HepG2 (cell line): ENCODE measurements around the gene KBTBD2. TPM values are rescaled to one million over a fixed set of nuclear protein-coding genes. Genes with fewer than 3 reads are reported as not detected.

Experiments
- ARID2 ChIP-seq: sonication (generic); formaldehyde crosslinking; IDR thresholded peaks from 2 replicates; pipeline ENCODE4 v1.8.1; 2022; ENCODE audit warnings: mild to moderate bottlenecking, missing genetic modification reagents, borderline replicate concordance
- HMGXB4 ChIP-seq, 2 experiments: sonication (generic) in 1 of 2; formaldehyde crosslinking in 1 of 2; IDR thresholded peaks; 2 replicates each; pipeline versions ENCODE4 v1.4.0 to v1.6.1; 2018 to 2020; ENCODE audit warnings: missing genetic modification reagents in 2 of 2, borderline replicate concordance in 1 of 2, low read depth in 1 of 2, mild to moderate bottlenecking in 1 of 2, missing biosample characterization in 1 of 2
- HNRNPK ChIP-seq: fragments of 200-400 bp; formaldehyde crosslinking; IDR thresholded peaks from 2 replicates; pipeline ENCODE4 v1.6.1; 2018; ENCODE audit warnings: low read length, low read depth, moderate library complexity, mild to moderate bottlenecking; ENCODE audit not compliant: poor library complexity, severe bottlenecking
- MTERF4 ChIP-seq: sonication (generic); formaldehyde crosslinking; IDR thresholded peaks from 2 replicates; pipeline ENCODE4 v1.8.0; 2023; ENCODE audit warnings: mild to moderate bottlenecking, missing genetic modification reagents
- NCOR1 ChIP-seq: fragments of 200-600 bp; sonication (generic); IDR thresholded peaks from 2 replicates; pipeline ENCODE4 v1.7.0; 2017; ENCODE audit warnings: antibody characterized with exemption, low read length, borderline replicate concordance
- NFATC3 ChIP-seq: sonication (generic); formaldehyde crosslinking; IDR thresholded peaks from 2 replicates; pipeline ENCODE4 v1.5.1; 2020; ENCODE audit warnings: mild to moderate bottlenecking, missing genetic modification reagents
- NFKBIZ ChIP-seq: IDR thresholded peaks from 2 replicates; pipeline ENCODE4 v1.6.1; 2018; ENCODE audit warnings: missing genetic modification reagents, missing compliant biosample characterization
- ONECUT2 ChIP-seq: sonication (generic); formaldehyde crosslinking; IDR thresholded peaks from 2 replicates; pipeline ENCODE4 v1.4.0; 2020; ENCODE audit warnings: missing genetic modification reagents
- PHF21A ChIP-seq: sonication (generic); formaldehyde crosslinking; IDR thresholded peaks from 2 replicates; pipeline ENCODE4 v1.5.0; 2020; ENCODE audit warnings: mild to moderate bottlenecking, missing genetic modification reagents
- PTBP1 ChIP-seq: fragments of 200-400 bp; formaldehyde crosslinking; IDR thresholded peaks from 2 replicates; pipeline ENCODE4 v1.6.1; 2018; ENCODE audit warnings: low read length, low read depth; ENCODE audit not compliant: poor library complexity, severe bottlenecking
- REPIN1 ChIP-seq: sonication (generic); formaldehyde crosslinking; IDR thresholded peaks from 2 replicates; pipeline ENCODE4 v1.8.0; 2022; ENCODE audit warnings: missing genetic modification reagents, low read depth, mild to moderate bottlenecking, borderline replicate concordance
- SRY ChIP-seq: sonication (generic); formaldehyde crosslinking; IDR thresholded peaks from 2 replicates; pipeline ENCODE4 v1.8.0; 2022; ENCODE audit warnings: mild to moderate bottlenecking, missing genetic modification reagents
- TARDBP ChIP-seq: sonication (generic); formaldehyde crosslinking; IDR thresholded peaks from 2 replicates; pipeline ENCODE4 v1.8.0; 2022; ENCODE audit warnings: mild to moderate bottlenecking, missing genetic modification reagents
- TP53 ChIP-seq: sonication (generic); formaldehyde crosslinking; conservative IDR thresholded peaks from 2 replicates; pipeline ENCODE4 v1.4.0; 2020; ENCODE audit warnings: missing genetic modification reagents
- XRCC5 ChIP-seq: fragments of 200-400 bp; formaldehyde crosslinking; optimal IDR thresholded peaks from 2 replicates; pipeline ENCODE3; 2017; ENCODE audit warnings: mild to moderate bottlenecking, low read length
- YEATS4 ChIP-seq: sonication (generic); formaldehyde crosslinking; IDR thresholded peaks from 2 replicates; pipeline ENCODE4 v1.4.0; 2020; ENCODE audit warnings: missing genetic modification reagents, borderline replicate concordance
- ZNF296 ChIP-seq: sonication (generic); formaldehyde crosslinking; conservative IDR thresholded peaks from 2 replicates; pipeline ENCODE4 v1.5.0; 2020; ENCODE audit warnings: mild to moderate bottlenecking, missing genetic modification reagents
- ZNF501 ChIP-seq: sonication (generic); formaldehyde crosslinking; IDR thresholded peaks from 2 replicates; pipeline ENCODE4 v1.5.1; 2020; ENCODE audit warnings: mild to moderate bottlenecking, moderate library complexity, missing genetic modification reagents
- ZNF562 ChIP-seq: sonication (generic); formaldehyde crosslinking; IDR thresholded peaks from 2 replicates; pipeline ENCODE4 v1.8.0; 2022; ENCODE audit warnings: missing genetic modification reagents, borderline replicate concordance
- ZNF569 ChIP-seq: sonication (generic); formaldehyde crosslinking; IDR thresholded peaks from 2 replicates; pipeline ENCODE4 v1.5.0; 2020; ENCODE audit warnings: mild to moderate bottlenecking, missing genetic modification reagents, moderate library complexity, borderline replicate concordance
- ZNF839 ChIP-seq: sonication (generic); formaldehyde crosslinking; IDR thresholded peaks from 2 replicates; pipeline ENCODE4 v1.4.0; 2020; ENCODE audit warnings: missing genetic modification reagents, mild to moderate bottlenecking, borderline replicate concordance
- ZSCAN20 ChIP-seq: sonication (generic); formaldehyde crosslinking; IDR thresholded peaks from 2 replicates; pipeline ENCODE4 v1.4.0; 2020; ENCODE audit warnings: missing genetic modification reagents, mild to moderate bottlenecking, borderline replicate concordance
- polyA plus RNA-seq, 8 experiments: library from polyadenylated mRNA; depleted of rRNA in 3 of 8; stranded (reverse) in 7 of 8; unstranded in 1 of 8; fragments of >200 nt; fragmentation: Illumina TruSeq in 4 of 8; extraction: Trizol in 4 of 8; gene quantifications; 2 replicates each; pipeline versions ENCODE4 v1.2.1 to v1.2.3, GENCODE V29; 2011 to 2016; ENCODE audit warnings: low read depth in 4 of 8, missing spikeins in 1 of 8, mixed read lengths in 1 of 8; ENCODE audit not compliant: insufficient read depth in 1 of 8
- total RNA-seq, 5 experiments: library from RNA; depleted of rRNA; stranded (reverse); fragments of >200 nt; fragmentation: Illumina TruSeq; extraction: Trizol; gene quantifications; 2 replicates each; pipeline ENCODE4 v1.2.3, GENCODE V29; 2016; ENCODE audit warnings: low read depth in 1 of 5
- TF ChIP-seq, protein P1 (sequence below): IDR thresholded peaks from 2 replicates; pipeline ENCODE4 v1.4.0; 2020; ENCODE audit warnings: mild to moderate bottlenecking, missing genetic modification reagents

KBTBD2 gene
- total and polyA plus RNA-seq, 2 of the 13 experiments (the other 11 are each of a cell fraction or from before 2014, with no cell fraction given), result 24.0 to 25.2 TPM

DNA sequence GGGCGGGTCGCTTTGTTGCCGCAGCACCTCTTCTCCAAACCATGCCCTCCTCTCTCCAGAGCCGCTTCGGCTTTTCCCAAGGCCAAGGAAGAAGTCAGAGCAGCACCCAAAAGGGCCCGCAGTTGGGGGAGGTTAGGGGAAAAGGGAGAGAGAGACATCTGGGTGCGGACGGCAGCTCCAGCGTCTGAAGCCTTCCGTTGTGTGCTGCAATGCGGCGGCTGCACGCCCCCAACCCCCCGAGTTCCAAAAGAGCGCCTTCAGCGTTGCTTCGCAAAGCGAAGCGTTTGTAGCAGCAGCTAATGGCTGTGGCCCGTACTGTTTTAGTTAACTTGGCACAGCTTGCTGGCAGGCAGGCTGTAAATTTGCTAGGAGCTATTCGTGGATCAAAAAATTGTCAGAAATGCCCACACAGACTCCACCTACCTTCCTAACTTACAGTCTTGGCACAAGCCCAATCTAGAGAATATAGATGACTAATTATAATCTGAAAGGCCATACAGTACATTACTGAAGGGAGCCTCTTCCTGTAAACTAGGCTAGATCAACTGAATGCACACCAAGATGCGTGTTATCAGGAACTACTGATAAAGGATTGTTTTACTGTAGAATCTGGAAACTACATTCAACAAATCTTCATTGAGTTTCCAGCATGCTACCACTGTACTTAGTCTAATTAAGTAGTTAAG, 1.1 kb upstream of the KBTBD2 start (continued):
- TF ChIP-seq HNRNPK (no peak), REPIN1 (CRISPR knock-in tag) (peak; percentile 71), PTBP1 (no peak), NCOR1 (no peak; the same call in 1 of the 2 replicates), ZNF839 (CRISPR knock-in tag) (no peak), MTERF4 (peak; percentile 68; the same call in 1 of the 2 replicates), NFATC3 (CRISPR knock-in tag) (0 out of 2 replicates have a peak, but pooled peaks have one; percentile 4), ZNF501 (peak; percentile 55), TARDBP (peak; percentile 40; the same call in 1 of the 2 replicates), TP53 (no peak), HMGXB4 (CRISPR knock-in tag; IDR thresholded peaks at IDR 0.05; ENCODE audit: borderline replicate concordance in 1 of 2, low read depth in 1 of 2) (peak in 1 of 2 experiments; percentile 46; a peak in 2 of 4 replicates), ONECUT2 (CRISPR knock-in tag) (no peak), SRY (CRISPR knock-in tag) (no peak), NFKBIZ (CRISPR knock-in tag) (no peak), ZNF569 (no peak), XRCC5 (peak; percentile 22), ZNF562 (CRISPR knock-in tag) (no peak), ZSCAN20 (0 out of 2 replicates have a peak, but pooled peaks have one; percentile 2), YEATS4 (CRISPR knock-in tag) (peak; percentile 56; the same call in 1 of the 2 replicates), ZNF296 (CRISPR knock-in tag) (no peak), ARID2 (CRISPR knock-in tag) (peak; percentile 73; the same call in 1 of the 2 replicates), PHF21A (peak; percentile 32; the same call in 1 of the 2 replicates)
- TF ChIP-seq, protein P1, sequence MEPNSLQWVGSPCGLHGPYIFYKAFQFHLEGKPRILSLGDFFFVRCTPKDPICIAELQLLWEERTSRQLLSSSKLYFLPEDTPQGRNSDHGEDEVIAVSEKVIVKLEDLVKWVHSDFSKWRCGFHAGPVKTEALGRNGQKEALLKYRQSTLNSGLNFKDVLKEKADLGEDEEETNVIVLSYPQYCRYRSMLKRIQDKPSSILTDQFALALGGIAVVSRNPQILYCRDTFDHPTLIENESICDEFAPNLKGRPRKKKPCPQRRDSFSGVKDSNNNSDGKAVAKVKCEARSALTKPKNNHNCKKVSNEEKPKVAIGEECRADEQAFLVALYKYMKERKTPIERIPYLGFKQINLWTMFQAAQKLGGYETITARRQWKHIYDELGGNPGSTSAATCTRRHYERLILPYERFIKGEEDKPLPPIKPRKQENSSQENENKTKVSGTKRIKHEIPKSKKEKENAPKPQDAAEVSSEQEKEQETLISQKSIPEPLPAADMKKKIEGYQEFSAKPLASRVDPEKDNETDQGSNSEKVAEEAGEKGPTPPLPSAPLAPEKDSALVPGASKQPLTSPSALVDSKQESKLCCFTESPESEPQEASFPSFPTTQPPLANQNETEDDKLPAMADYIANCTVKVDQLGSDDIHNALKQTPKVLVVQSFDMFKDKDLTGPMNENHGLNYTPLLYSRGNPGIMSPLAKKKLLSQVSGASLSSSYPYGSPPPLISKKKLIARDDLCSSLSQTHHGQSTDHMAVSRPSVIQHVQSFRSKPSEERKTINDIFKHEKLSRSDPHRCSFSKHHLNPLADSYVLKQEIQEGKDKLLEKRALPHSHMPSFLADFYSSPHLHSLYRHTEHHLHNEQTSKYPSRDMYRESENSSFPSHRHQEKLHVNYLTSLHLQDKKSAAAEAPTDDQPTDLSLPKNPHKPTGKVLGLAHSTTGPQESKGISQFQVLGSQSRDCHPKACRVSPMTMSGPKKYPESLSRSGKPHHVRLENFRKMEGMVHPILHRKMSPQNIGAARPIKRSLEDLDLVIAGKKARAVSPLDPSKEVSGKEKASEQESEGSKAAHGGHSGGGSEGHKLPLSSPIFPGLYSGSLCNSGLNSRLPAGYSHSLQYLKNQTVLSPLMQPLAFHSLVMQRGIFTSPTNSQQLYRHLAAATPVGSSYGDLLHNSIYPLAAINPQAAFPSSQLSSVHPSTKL, result no peak
